ENCODE data around the gene CELA2A. TPM values are rescaled to one million over a fixed set of nuclear protein-coding genes. Genes with fewer than 3 reads are reported as not detected.

The CELA2A gene
- total RNA-seq, 1 donor from 2014 or later, result not detected

GRCh38 chr1:15440357-15440756 lies 16.2 kb upstream of the CELA2A start:
- intact Hi-C loops (cut with micrococcal nuclease), result no loop called here
- Mint-ChIP-seq H3K27me3 (ENCODE audit: low read depth) (peaks cover 5% of the 10 kb centered on the region), H3K4me3 (ENCODE audit: low read depth) (no peak overlapping the region), H3K9me3 (no peaks in the 10 kb centered on the region), H3K36me3 (ENCODE audit: low read depth) (no peaks in the 10 kb centered on the region), H3K4me1 (ENCODE audit: low read depth) (peaks cover 3% of the 10 kb centered on the region), H3K27ac (no peak overlapping the region)
- DNase-seq (ENCODE audit: low spot score), result no peak

- Mint-ChIP-seq H3K27ac (no peak overlapping the region), H3K9me3 (no peaks in the 10 kb centered on the region), H3K4me1 (ENCODE audit: low read depth) (peaks cover 7% of the 10 kb centered on the region), H3K36me3 (ENCODE audit: low read depth) (no peaks in the 10 kb centered on the region), H3K27me3 (ENCODE audit: low read depth) (peaks cover 10% of the 10 kb centered on the region), H3K4me3 (ENCODE audit: low read depth) (no peak overlapping the region)
- DNase-seq (ENCODE audit: low spot score), result no peak
- intact Hi-C loops (cut with micrococcal nuclease), result no loop called here
Observed at GRCh38 chr1:15441247-15441646, 15.3 kb upstream of the CELA2A start.

GRCh38 chr1:15442119-15442518 lies 14.4 kb upstream of the CELA2A start:
- Mint-ChIP-seq H3K4me1 (ENCODE audit: low read depth) (peaks cover 7% of the 10 kb centered on the region), H3K27me3 (ENCODE audit: low read depth) (peaks cover 10% of the 10 kb centered on the region), H3K4me3 (ENCODE audit: low read depth) (no peak overlapping the region), H3K27ac (no peak overlapping the region), H3K36me3 (ENCODE audit: low read depth) (no peaks in the 10 kb centered on the region), H3K9me3 (no peaks in the 10 kb centered on the region)
- DNase-seq (ENCODE audit: low spot score), result no peak
- intact Hi-C loops (cut with micrococcal nuclease), result no loop called here

GRCh38 chr1:15442759-15443158 lies 13.8 kb upstream of the CELA2A start:
- DNase-seq (ENCODE audit: low spot score), result no peak
- Mint-ChIP-seq H3K9me3 (no peaks in the 10 kb centered on the region), H3K27ac (no peak overlapping the region), H3K4me1 (ENCODE audit: low read depth) (peaks cover 7% of the 10 kb centered on the region), H3K4me3 (ENCODE audit: low read depth) (no peak overlapping the region), H3K36me3 (ENCODE audit: low read depth) (no peaks in the 10 kb centered on the region), H3K27me3 (ENCODE audit: low read depth) (peaks cover 10% of the 10 kb centered on the region)
- intact Hi-C loops (cut with micrococcal nuclease), result no loop called here

GRCh38 chr1:15443281-15443680 lies 13.3 kb upstream of the CELA2A start:
- intact Hi-C loops (cut with micrococcal nuclease), result no loop called here
- Mint-ChIP-seq H3K4me3 (ENCODE audit: low read depth) (no peak overlapping the region), H3K27me3 (ENCODE audit: low read depth) (peaks cover 10% of the 10 kb centered on the region), H3K9me3 (no peaks in the 10 kb centered on the region), H3K36me3 (ENCODE audit: low read depth) (no peaks in the 10 kb centered on the region), H3K27ac (no peak overlapping the region), H3K4me1 (ENCODE audit: low read depth) (peaks cover 7% of the 10 kb centered on the region)
- DNase-seq (ENCODE audit: low spot score), result no peak

GRCh38 chr1:15444468-15445389 lies 11.8 kb upstream of the CELA2A start:
- H3K4me1 Mint-ChIP-seq (ENCODE audit: low read depth), result peaks cover 7% of the 10 kb centered on the region
- no peak for DNase-seq (ENCODE audit: low spot score)
- no peak overlapping the region for H3K4me3 Mint-ChIP-seq (ENCODE audit: low read depth)
- no peaks in the 10 kb centered on the region for H3K9me3 Mint-ChIP-seq
- intact Hi-C loops (cut with micrococcal nuclease), result no loop called here
- H3K27ac Mint-ChIP-seq, result no peak overlapping the region
- peaks cover 14% of the 10 kb centered on the region for H3K27me3 Mint-ChIP-seq (ENCODE audit: low read depth)
- H3K36me3 Mint-ChIP-seq (ENCODE audit: low read depth), result no peaks in the 10 kb centered on the region

- DNase-seq (ENCODE audit: low spot score), result no peak
- Mint-ChIP-seq H3K36me3 (ENCODE audit: low read depth) (no peaks in the 10 kb centered on the region), H3K27me3 (ENCODE audit: low read depth) (peaks cover 15% of the 10 kb centered on the region), H3K27ac (no peak overlapping the region), H3K4me1 (ENCODE audit: low read depth) (peaks cover 7% of the 10 kb centered on the region), H3K9me3 (no peaks in the 10 kb centered on the region), H3K4me3 (ENCODE audit: low read depth) (no peak overlapping the region)
- intact Hi-C loops (cut with micrococcal nuclease), result no loop called here
Observed at GRCh38 chr1:15445390-15446122, 11.0 kb upstream of the CELA2A start.

GRCh38 chr1:15446212-15446611 lies 10.3 kb upstream of the CELA2A start:
- intact Hi-C loops (cut with micrococcal nuclease), result no loop called here
- H3K36me3 Mint-ChIP-seq (ENCODE audit: low read depth), result no peaks in the 10 kb centered on the region
- H3K4me3 Mint-ChIP-seq (ENCODE audit: low read depth), result no peak overlapping the region
- H3K4me1 Mint-ChIP-seq (ENCODE audit: low read depth), result peaks cover 7% of the 10 kb centered on the region
- no peak for DNase-seq (ENCODE audit: low spot score)
- peaks cover 15% of the 10 kb centered on the region for H3K27me3 Mint-ChIP-seq (ENCODE audit: low read depth)
- H3K9me3 Mint-ChIP-seq, result no peaks in the 10 kb centered on the region
- no peak overlapping the region for H3K27ac Mint-ChIP-seq

GRCh38 chr1:15448877-15449462 lies 7.6 kb upstream of the CELA2A start:
- no peaks in the 10 kb centered on the region for H3K9me3 Mint-ChIP-seq
- H3K4me3 Mint-ChIP-seq (ENCODE audit: low read depth), result no peak overlapping the region
- no peak overlapping the region for H3K27ac Mint-ChIP-seq
- peaks cover 7% of the 10 kb centered on the region for H3K4me1 Mint-ChIP-seq (ENCODE audit: low read depth)
- intact Hi-C loops (cut with micrococcal nuclease), result no loop called here
- no peak for DNase-seq (ENCODE audit: low spot score)
- no peaks in the 10 kb centered on the region for H3K36me3 Mint-ChIP-seq (ENCODE audit: low read depth)
- peaks cover 14% of the 10 kb centered on the region for H3K27me3 Mint-ChIP-seq (ENCODE audit: low read depth)

GRCh38 chr1:15449567-15449966 lies 7.0 kb upstream of the CELA2A start:
- Mint-ChIP-seq H3K27ac (no peak overlapping the region), H3K4me1 (ENCODE audit: low read depth) (peaks cover 7% of the 10 kb centered on the region), H3K27me3 (ENCODE audit: low read depth) (peaks cover 14% of the 10 kb centered on the region), H3K9me3 (no peaks in the 10 kb centered on the region), H3K36me3 (ENCODE audit: low read depth) (no peaks in the 10 kb centered on the region), H3K4me3 (ENCODE audit: low read depth) (no peak overlapping the region)
- intact Hi-C loops (cut with micrococcal nuclease), result no loop called here
- DNase-seq (ENCODE audit: low spot score), result no peak

GRCh38 chr1:15451014-15451722 lies 5.4 kb upstream of the CELA2A start:
- H3K27ac Mint-ChIP-seq, result no peak overlapping the region
- no peaks in the 10 kb centered on the region for H3K9me3 Mint-ChIP-seq
- peaks cover 5% of the 10 kb centered on the region for H3K27me3 Mint-ChIP-seq (ENCODE audit: low read depth)
- DNase-seq (ENCODE audit: low spot score), result no peak
- H3K4me1 Mint-ChIP-seq (ENCODE audit: low read depth), result no peaks in the 10 kb centered on the region
- no peaks in the 10 kb centered on the region for H3K36me3 Mint-ChIP-seq (ENCODE audit: low read depth)
- H3K4me3 Mint-ChIP-seq (ENCODE audit: low read depth), result no peak overlapping the region
- intact Hi-C loops (cut with micrococcal nuclease), result no loop called here

GRCh38 chr1:15452216-15452615 lies 4.3 kb upstream of the CELA2A start:
- Mint-ChIP-seq H3K27ac (no peak overlapping the region), H3K4me1 (ENCODE audit: low read depth) (no peaks in the 10 kb centered on the region), H3K4me3 (ENCODE audit: low read depth) (no peak overlapping the region), H3K27me3 (ENCODE audit: low read depth) (peaks cover 5% of the 10 kb centered on the region), H3K9me3 (no peaks in the 10 kb centered on the region), H3K36me3 (ENCODE audit: low read depth) (no peaks in the 10 kb centered on the region)
- intact Hi-C loops (cut with micrococcal nuclease), result no loop called here
- no peak for DNase-seq (ENCODE audit: low spot score)

All from activated T-helper 2 cell treated with anti-CD3 and anti-CD28 coated beads, Interferon-gamma antibody, Interleukin-2, Interleukin-4, amounts not matched to agents 10 μg/mL and 5 μg/mL and 100 μg/mL, durations not matched to agents 14 hours and 24 hours and 36 hours (primary cell).